Spinal cord (tissue), 10 donors: ENCODE data around the gene SSNA1. TPM values are rescaled to one million over a fixed set of nuclear protein-coding genes. Genes with fewer than 3 reads are reported as not detected.

Experiments
- DNase-seq, 6 donors: peaks; one replicate each; pipeline versions ENCODE4 v3.0.0 to v3.0.0-alpha.2; 2013 to 2015; ENCODE audit warnings: low spot score in 6 of 6, low read depth in 4 of 6
- H3K27ac ChIP-seq: one replicate; pipeline ENCODE4 v1.5.1; 2013; ENCODE audit warnings: low read depth, low read length, control low read depth
- H3K27me3 ChIP-seq: one replicate; pipeline ENCODE4 v1.6.1; 2013; ENCODE audit warnings: low read length; ENCODE audit not compliant: control insufficient read depth, insufficient read depth
- H3K36me3 ChIP-seq: one replicate; pipeline ENCODE4 v1.6.1; 2013; ENCODE audit warnings: low read length; ENCODE audit not compliant: control insufficient read depth, insufficient read depth
- H3K4me1 ChIP-seq: one replicate; pipeline ENCODE4 v1.6.1; 2013; ENCODE audit warnings: low read length; ENCODE audit not compliant: control insufficient read depth, insufficient read depth
- H3K4me3 ChIP-seq: one replicate; pipeline ENCODE4 v1.5.1; 2013; ENCODE audit warnings: low read depth, low read length, control low read depth
- H3K9me3 ChIP-seq: one replicate; pipeline ENCODE4 v1.6.1; 2013; ENCODE audit warnings: low read length; ENCODE audit not compliant: control insufficient read depth, insufficient read depth
- WGBS: methylation state at CpG from one replicate; pipeline ENCODE4 v1.1.5; 2013; ENCODE audit warnings: missing lambda C conversion rate; ENCODE audit not compliant: insufficient coverage; 5-methylcytosine and 5-hydroxymethylcytosine counted together
- polyA plus RNA-seq, 2 donors: library from polyadenylated mRNA; unstranded; fragments of 120-200 nt; gene quantifications; one replicate each; pipeline ENCODE4 v1.2.1, GENCODE V29; 2013; ENCODE audit not compliant: insufficient read length in 2 of 2
- total RNA-seq, 2 donors: library from RNA; depleted of rRNA in 1 of 2; stranded (reverse); fragments of 120-200 nt in 1 of 2; fragments of >200 nt in 1 of 2; gene quantifications; one replicate each; pipeline versions ENCODE4 v1.2.3 to v1.2.4, GENCODE V29; 2013 to 2014
- donor health status: healthy.

Gene SSNA1
- total and polyA plus RNA-seq, 4 donors: 28.1 to 66.9 (median 58.8) TPM

DNA sequence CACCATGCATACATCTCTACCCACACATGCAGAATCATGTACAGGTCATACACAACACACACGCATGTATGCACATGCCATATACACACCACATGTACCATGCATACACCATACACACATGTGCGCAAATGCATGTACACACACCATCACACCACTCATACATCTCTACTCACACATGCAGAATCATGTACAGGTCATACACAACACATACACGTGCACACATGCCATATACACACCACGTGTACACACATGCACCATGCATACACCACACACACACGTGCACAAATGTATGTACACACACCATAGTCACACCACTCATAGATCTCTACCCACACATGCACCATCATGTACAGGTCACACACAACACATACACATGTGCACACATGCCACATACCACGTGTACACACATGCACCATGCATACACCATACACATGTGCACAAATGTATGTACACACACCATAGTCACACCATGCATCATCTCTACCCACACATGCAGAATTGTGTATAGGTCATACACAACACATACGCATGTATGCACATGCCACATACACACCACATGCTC lies 35.6 kb upstream of the SSNA1 start:
- Histone ChIP-seq H3K27me3 (peaks cover 26% of the 10 kb centered on the region), H3K36me3 (peaks cover 79% of the 10 kb centered on the region), H3K4me1 (peaks cover 9% of the 10 kb centered on the region), H3K9me3 (no peaks in the 10 kb centered on the region), H3K4me3 (no peak overlapping the region), H3K27ac (no peak overlapping the region)
- 84% methylated on average over 7 of the region's 7 CpGs for WGBS
- DNase-seq: no peak

DNA sequence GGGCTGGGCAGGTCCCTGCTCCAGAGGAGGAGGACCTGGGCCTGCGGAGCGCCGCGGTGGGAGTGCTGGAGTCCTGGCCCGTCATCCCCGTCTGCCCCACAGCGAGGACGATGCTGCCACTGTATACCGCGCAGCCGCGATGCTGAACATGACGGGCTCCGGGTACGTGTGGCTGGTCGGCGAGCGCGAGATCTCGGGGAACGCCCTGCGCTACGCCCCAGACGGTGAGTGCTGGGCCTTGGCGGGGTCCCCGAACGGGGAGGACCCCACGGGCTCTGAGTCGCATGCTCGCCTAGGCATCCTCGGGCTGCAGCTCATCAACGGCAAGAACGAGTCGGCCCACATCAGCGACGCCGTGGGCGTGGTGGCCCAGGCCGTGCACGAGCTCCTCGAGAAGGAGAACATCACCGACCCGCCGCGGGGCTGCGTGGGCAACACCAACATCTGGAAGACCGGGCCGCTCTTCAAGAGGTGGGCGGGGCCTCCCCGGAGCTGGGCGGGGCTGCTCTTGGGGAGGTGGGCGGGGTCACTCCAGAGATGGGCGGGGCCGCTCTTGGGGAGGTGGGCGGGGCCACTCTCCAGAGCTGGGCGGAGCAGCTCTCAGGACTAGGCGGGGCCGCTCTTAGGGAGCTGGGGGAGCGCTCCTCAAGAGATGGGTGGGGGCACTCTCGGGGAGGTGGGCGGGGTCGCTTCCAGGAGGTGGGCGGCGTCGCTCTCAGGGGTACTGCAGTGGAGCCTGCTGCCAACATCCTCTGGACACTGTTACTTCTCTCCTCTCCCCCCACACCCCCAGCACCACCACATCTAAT lies 31.7 kb upstream of the SSNA1 start:
- peaks cover 9% of the 10 kb centered on the region for H3K4me1 ChIP-seq
- no peaks in the 10 kb centered on the region for H3K9me3 ChIP-seq
- peak in 1 of 6 donors; percentile 29 for DNase-seq
- 9% methylated on average over 61 of the region's 65 CpGs for WGBS
- H3K27ac ChIP-seq: no peak overlapping the region
- peaks cover 53% of the 10 kb centered on the region for H3K27me3 ChIP-seq
- H3K4me3 ChIP-seq: no peak overlapping the region
- peaks cover 80% of the 10 kb centered on the region for H3K36me3 ChIP-seq

DNA sequence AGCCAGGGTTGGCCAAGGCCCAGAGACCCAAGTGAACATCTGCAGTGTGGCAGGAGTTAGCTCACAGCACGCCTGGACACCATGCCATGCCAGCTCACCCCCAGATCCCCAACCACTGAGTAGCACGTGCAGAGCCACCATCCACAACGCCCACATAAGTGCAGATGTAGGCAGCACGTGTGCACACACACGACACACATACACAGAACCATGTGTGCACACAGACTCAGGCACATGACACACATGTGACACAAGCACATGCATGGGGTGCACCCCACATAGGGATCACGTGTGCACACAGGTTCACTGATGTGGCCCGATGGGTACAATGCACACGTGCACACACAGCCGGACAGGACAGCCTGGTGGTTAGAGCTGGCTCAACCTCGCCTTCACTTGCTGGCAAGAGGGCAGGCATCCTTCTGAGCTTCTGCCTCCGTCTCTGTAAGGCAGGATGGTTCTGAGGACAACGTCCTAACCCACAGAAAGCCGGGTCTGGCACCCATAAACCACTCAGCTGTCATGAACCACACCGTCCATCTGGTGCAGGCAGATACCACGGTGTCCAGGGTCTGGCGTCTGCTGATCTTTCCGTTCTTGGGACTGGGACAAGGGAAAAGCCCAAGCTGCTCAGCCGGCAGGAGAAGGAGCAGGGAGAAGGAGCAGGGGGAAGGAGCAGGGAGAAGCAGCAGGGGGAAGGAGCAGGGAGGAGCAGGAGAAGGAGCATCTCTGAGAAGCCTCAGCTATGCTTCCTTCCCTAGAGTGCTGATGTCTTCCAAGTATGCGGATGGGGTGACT lies 30.7 kb upstream of the SSNA1 start:
- Histone ChIP-seq H3K27me3 (peaks cover 62% of the 10 kb centered on the region), H3K9me3 (no peaks in the 10 kb centered on the region), H3K36me3 (peaks cover 79% of the 10 kb centered on the region), H3K27ac (no peak overlapping the region), H3K4me3 (no peak overlapping the region), H3K4me1 (peaks cover 14% of the 10 kb centered on the region)
- DNase-seq: no peak
- WGBS: 69% methylated on average over 18 of the region's 19 CpGs

GRCh38 chr9:137158625-137159024 lies 29.9 kb upstream of the SSNA1 start:
- no peak overlapping the region for H3K4me3 ChIP-seq
- WGBS: 61% methylated on average over 3 of the region's 4 CpGs
- DNase-seq: no peak
- peaks cover 78% of the 10 kb centered on the region for H3K36me3 ChIP-seq
- H3K27me3 ChIP-seq: peaks cover 69% of the 10 kb centered on the region
- H3K4me1 ChIP-seq: peaks cover 14% of the 10 kb centered on the region
- no peak overlapping the region for H3K27ac ChIP-seq
- H3K9me3 ChIP-seq: no peaks in the 10 kb centered on the region

DNA sequence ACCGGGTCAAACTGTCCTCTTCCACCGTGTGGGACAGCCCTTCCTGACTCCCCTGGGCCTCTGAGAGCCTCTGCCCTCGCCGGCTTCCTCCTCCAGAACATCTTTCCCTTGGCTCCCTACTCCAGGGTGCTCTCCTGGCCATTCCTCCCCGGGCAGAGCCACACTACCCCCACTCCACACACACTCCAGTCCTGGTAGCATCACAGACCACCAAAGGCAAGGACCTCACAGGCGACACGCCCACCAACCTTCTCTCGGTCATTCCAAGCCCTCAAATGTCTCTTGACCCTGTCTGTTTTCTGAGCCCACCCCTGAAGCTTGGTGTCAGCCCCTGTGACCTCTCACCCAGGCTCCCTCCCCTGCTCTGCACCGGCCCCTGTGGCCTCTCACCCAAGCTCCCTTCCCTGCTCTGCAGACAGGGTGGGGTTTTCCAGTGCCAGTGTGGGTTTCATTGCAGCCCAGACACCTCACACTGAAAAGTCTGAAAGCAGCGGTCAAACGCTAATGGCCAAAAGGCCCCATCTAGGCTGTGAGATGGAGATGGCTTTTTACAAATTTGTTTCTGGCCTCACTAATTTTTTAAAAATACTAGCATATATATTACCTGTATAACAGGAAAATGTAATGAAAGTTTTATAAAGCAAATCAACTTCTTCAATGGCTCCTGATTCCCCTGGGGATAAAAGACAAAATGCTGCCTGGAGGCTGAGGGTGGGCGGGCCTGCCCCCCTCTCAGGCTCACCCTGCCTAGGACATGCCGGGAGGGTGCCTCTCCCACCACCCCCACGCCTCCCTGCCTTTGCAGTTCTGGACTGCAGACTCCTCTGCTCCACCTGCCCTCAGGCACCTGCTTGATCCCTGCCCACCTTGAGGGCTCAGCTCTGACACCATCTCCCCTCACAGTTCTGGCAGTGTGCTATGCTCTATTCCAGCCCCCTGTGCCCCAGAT lies 29.1 kb upstream of the SSNA1 start:
- Histone ChIP-seq H3K4me3 (no peak overlapping the region), H3K9me3 (no peaks in the 10 kb centered on the region), H3K27me3 (peaks cover 77% of the 10 kb centered on the region), H3K36me3 (peaks cover 83% of the 10 kb centered on the region), H3K4me1 (peaks cover 14% of the 10 kb centered on the region), H3K27ac (no peak overlapping the region)
- DNase-seq: no peak
- 43% methylated on average over 12 of the region's 14 CpGs for WGBS

DNA sequence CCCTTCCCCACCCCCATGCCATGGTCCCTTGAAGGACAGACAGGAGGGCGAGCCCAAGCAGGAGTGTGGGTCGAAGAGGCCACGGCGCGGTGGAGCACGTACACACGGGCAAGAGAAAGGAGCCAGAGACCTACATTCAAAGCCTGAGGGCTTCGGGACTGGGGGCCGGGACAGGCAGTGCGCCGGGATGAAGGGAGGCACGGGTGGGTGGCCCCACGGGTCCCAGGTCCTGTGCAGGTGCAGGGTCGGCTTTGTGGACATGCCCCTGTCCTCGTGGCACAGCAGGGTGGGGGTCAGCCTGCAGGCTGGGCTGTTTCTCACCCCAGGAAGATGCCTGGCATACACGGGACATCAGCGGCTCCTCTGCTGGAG lies 28.4 kb upstream of the SSNA1 start:
- WGBS: 77% methylated on average over 15 of the region's 17 CpGs
- Histone ChIP-seq H3K4me1 (peaks cover 14% of the 10 kb centered on the region), H3K27me3 (peaks cover 84% of the 10 kb centered on the region), H3K4me3 (no peak overlapping the region), H3K9me3 (no peaks in the 10 kb centered on the region), H3K36me3 (peaks cover 86% of the 10 kb centered on the region), H3K27ac (no peak overlapping the region)
- DNase-seq: no peak

DNA sequence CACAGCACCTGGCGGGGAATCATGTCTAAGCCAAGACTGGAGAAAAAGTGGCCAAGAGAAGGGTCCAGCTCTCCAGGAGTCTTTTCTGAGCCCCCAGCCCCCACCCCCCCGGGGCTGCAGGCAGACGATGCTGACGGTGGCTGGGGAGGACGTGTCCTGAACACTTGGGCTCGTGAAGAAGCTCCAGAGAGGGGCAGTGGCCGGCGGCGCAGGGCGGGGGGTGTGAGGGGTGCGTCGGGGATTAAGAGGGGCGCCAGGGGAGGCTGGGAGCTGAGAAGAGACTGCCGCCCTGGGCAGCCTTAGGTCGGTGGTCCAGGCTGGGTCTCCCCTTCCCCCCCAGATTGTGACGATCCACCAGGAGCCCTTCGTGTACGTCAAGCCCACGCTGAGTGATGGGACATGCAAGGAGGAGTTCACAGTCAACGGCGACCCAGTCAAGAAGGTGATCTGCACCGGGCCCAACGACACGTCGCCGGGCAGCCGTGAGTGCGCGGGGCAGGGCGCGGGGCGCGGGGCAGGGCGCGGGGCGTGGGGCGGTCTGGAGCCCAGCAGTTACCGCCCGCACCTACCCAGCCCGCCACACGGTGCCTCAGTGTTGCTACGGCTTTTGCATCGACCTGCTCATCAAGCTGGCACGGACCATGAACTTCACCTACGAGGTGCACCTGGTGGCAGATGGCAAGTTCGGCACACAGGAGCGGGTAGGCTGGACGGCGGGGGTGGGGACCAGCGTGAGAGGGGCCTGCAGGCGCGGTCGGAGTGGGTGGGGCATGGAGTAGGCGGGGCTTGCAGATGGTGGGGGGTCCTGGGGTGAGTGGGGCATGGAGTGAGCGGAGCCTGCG lies 27.5 kb upstream of the SSNA1 start:
- Histone ChIP-seq H3K27me3 (peaks cover 79% of the 10 kb centered on the region), H3K27ac (no peak overlapping the region), H3K4me3 (no peak overlapping the region), H3K36me3 (peaks cover 89% of the 10 kb centered on the region), H3K9me3 (no peaks in the 10 kb centered on the region), H3K4me1 (peaks cover 14% of the 10 kb centered on the region)
- no peak for DNase-seq
- 28% methylated on average over 49 of the region's 56 CpGs for WGBS

- Histone ChIP-seq H3K27me3 (peaks cover 81% of the 10 kb centered on the region), H3K9me3 (no peaks in the 10 kb centered on the region), H3K36me3 (peaks cover 88% of the 10 kb centered on the region), H3K4me3 (no peak overlapping the region), H3K4me1 (peaks cover 14% of the 10 kb centered on the region), H3K27ac (no peak overlapping the region)
- peak in 1 of 6 donors; percentile 27 for DNase-seq
- 11% methylated on average over 66 of the region's 71 CpGs for WGBS
Observed at GRCh38 chr9:137161558-137162486, 26.7 kb upstream of the SSNA1 start.
